A549 (cell line): Measurements from ENCODE around the gene OPHN1.

Experiments
- CHD2 ChIP-seq: fragments of 150-350 bp; IDR thresholded peaks from 2 replicates; pipeline ENCODE4 v1.6.1; 2014; ENCODE audit warnings: low read length; ENCODE audit not compliant: partially characterized antibody
- CHD4 ChIP-seq: fragments of 200-600 bp; sonication (generic); IDR thresholded peaks from 2 replicates; pipeline ENCODE4 v1.6.1; 2016; ENCODE audit warnings: antibody characterized with exemption, mild to moderate bottlenecking, borderline replicate concordance
- CTCF ChIP-seq: fragments of >200 bp; sonication (Bioruptor Twin); formaldehyde crosslinking; IDR thresholded peaks from 3 replicates; pipeline ENCODE4 v1.5.1; 2016
- EP300 ChIP-seq, 2 experiments: fragments of >200 bp; sonication (Bioruptor Twin); formaldehyde crosslinking; IDR thresholded peaks; 2 replicates in 1 of 2; 3 replicates in 1 of 2; pipeline ENCODE4 v1.6.1; 2016 to 2017
- ESRRA ChIP-seq: fragments of 150-350 bp; IDR thresholded peaks from 2 replicates; pipeline ENCODE4 v1.6.1; 2014; ENCODE audit warnings: mild to moderate bottlenecking, low read length, borderline replicate concordance
- HDAC2 ChIP-seq: fragments of 200-600 bp; sonication (generic); IDR thresholded peaks from 2 replicates; pipeline ENCODE4 v1.6.1; 2016
- HMGXB4 ChIP-seq: fragments of 250-450 bp; sonication (Bioruptor Pico); IDR thresholded peaks from 2 replicates; pipeline ENCODE4 v1.5.0; 2021; ENCODE audit warnings: mild to moderate bottlenecking, moderate library complexity, borderline replicate concordance
- MAFK ChIP-seq: fragments of 450-650 bp; IDR thresholded peaks from 2 replicates; pipeline ENCODE4 v1.6.1; 2014; ENCODE audit not compliant: partially characterized antibody
- MYC ChIP-seq: IDR thresholded peaks from 2 replicates; pipeline ENCODE4 v1.6.1; 2012; ENCODE audit warnings: mild to moderate bottlenecking, inconsistent platforms, low read length, improper control_type of control experiment, borderline replicate concordance
- NR3C1 ChIP-seq: fragments of >200 bp; sonication (Bioruptor Twin); formaldehyde crosslinking; IDR thresholded peaks from 3 replicates; pipeline ENCODE4 v1.6.1; 2017
- PHF8 ChIP-seq: fragments of 200-600 bp; sonication (generic); IDR thresholded peaks from 2 replicates; pipeline ENCODE4 v1.6.1; 2016; ENCODE audit warnings: low read depth, mild to moderate bottlenecking, antibody characterized with exemption, moderate library complexity, borderline replicate concordance
- POLR2A ChIP-seq: IDR thresholded peaks from 2 replicates; pipeline ENCODE4 v1.6.1; 2012; ENCODE audit warnings: mild to moderate bottlenecking, low read length

- no peak for TF ChIP-seq EP300 (IDR thresholded peaks at IDR 0.05)
- no peak for TF ChIP-seq CHD2
- TF ChIP-seq CHD4, result no peak
- no peak for TF ChIP-seq CTCF
- no peak for TF ChIP-seq POLR2A
- TF ChIP-seq MYC, result no peak
- no peak for TF ChIP-seq HDAC2
- no peak for TF ChIP-seq HMGXB4
- TF ChIP-seq ESRRA, result no peak
- TF ChIP-seq PHF8, result no peak
- TF ChIP-seq NR3C1, result no peak
- TF ChIP-seq MAFK, result no peak
Observed at GRCh38 chrX:68287419-68287818, 145.9 kb downstream of the OPHN1 start.
